AG08395 (cell line): ENCODE measurements around the gene LIN7C.
"Not testable (repeated sequence)": the region's sequence is repeated elsewhere in the genome, so short reads cannot be mapped to it uniquely, and the experiment has no call there.

Experiments
- DNase-seq: peaks from one replicate; pipeline ENCODE4 v3.0.0; 2012; ENCODE audit warnings: mixed read lengths, low spot score

Gene LIN7C, protein sequence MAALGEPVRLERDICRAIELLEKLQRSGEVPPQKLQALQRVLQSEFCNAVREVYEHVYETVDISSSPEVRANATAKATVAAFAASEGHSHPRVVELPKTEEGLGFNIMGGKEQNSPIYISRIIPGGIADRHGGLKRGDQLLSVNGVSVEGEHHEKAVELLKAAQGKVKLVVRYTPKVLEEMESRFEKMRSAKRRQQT

DNA sequence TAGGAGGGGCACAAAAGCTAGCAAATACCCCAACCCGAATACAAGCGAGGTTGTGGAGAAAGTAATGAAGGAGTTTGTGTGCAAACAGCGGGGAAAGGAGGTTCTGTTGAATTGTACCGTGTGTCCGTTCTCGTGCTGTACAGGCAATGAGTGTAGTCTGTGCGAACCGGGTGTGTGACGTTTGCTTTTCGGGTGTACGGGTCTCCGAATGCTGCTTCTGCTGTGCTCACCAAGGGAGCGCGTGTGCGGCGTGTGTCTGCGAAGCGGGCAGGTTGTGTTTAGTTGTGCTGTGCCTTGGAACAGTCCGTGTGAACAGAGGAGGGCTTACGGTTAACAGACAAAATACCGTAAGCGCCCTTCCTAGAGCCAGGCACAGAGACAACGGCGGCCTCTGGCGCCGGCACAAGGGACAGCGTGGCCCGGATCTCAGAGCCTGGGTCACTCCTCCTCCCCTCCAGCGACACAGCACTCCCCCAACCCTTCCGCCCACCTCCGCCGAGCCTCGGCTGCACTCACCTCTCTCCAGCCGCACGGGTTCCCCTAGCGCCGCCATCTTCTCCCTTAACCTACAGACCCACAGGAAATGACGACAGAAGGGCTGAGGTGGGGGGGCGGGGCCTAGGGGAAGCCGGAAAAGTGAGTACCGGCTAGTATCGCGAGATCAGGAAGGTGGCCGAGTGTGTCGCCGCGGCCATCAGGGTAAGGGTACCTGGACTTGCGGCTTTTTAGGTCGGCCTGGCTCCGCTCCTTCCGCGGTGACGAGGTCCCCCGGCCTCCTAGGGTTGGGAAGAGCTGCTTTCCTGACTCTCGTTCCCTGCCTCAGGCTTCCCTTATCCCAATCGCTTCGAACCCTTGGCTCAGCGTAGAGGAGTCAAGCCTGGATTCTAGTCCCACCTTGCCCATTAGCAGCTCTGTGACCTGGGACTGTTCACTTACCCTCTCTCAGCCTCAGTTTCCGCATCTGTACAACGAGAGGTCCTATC lies at the start of gene LIN7C:
Gene LIN7C, minus strand, starts transcription at position 570 of the 983 bp plus-strand sequence. Its CDS starts 17 bp downstream, at position 553.
- DNase-seq = peak; percentile 98

DNA sequence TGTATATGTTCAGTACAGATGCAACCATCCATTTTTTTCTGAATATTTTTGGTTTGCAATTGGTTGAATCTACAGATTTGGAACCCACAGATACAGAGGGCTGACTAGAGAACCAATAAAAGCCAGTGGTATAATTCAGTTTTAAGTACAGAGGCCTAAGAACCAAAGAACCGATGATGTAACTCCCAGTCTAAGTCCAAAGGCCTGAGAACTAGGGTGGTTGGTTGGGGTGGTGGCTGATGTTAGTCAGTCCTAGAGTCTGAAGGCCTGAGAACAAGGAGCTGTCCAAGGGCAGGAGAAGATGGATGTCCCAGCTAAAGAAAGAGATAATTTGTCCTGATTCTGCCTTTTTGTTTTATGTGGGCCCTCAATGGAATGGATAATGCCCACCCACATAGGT lies 48.7 kb upstream of the LIN7C start:
- no peak for DNase-seq

DNA sequence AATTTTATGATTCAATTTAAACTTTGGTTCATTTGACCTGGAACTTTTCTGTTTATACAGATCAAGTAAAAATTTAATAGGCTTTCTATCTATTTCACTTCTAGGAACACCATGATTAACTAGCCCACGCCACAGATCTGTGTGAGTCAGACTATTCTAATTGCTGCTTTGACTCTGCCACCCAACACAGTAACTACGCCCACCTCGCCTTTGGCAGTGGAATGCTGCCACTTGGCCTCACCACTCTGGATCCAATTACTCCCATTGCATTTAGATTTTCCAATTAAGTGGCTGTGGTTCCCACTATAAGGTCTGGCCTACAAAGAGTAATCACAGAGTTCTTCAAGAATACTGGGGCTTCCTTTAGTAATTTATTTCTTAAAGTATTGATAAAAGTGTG lies 46.6 kb upstream of the LIN7C start:
- DNase-seq = no peak

DNA sequence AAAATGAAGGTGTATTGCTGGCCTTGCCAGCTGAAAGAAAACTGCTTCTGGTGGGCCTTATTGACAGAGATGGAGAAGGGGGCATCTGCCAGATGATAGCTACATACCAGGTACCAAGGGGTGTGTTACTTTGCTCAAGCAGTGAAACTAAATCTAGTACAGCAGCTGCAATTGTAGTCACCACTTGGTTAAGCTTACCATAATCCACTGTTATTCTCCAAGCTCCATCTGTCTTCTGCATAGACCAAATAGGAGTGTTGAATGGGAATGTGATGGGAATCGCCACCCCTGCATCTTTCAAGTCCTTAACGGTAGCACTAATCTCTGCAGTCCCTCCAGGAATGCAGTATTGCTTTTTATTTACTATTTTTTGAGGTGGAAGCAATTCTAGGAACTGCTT lies 45.8 kb upstream of the LIN7C start:
- no peak for DNase-seq

DNA sequence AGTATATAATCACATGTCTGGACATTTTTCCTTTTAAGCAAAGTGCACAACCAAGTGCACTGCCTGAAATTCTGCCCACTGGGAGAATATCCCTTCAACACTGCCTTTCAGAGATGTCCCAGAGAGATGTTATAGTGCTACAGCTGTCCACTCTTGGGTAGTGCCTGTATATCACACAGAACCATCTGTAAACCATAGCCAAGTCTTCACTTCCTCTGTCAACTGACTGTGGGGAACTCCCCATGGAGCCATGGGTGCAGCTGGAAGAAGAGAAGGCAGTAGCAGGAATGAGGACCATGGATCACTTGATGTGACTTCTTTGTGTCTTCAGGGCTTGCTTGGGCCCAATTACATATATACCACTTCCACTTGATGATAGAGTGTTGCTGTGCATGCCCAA lies 44.6 kb upstream of the LIN7C start:
- DNase-seq = no peak

DNA sequence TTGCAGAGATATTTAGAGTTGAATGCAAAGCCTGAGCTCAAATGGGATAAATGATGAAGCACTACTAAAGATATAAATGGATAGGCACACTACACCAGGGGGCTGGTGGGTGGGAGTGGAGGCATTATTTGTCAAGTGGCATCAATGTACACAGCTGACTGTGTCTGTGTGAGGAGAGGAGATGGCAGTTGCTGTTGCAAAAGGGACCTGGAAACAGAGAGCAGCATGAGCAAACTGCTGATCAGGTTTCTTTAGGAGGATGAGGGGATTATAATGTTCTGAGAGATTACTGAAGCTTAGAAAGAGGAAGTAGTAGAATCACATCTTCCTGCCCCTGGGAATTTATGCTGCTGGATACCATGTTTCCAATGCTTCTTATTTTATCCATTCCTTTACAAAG lies 39.4 kb upstream of the LIN7C start:
- no peak for DNase-seq

DNA sequence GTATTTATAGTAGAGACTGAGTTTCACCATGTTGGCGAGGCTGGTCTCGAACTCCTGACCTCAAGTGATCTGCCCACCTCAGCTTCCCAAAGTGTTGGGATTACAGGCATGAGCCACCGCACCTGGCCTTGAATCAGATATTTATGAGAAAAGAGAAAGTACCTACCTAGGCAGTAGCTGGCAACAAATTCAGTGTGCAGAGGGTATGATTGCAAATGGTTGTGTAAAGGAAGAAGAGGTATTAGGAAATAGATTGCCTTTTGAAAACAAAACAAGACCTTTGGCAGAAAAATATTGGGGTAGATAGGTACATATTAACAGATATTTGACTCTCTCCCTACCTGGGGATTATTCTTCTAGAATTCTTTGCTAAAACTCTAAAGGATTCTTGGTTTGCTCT lies 38.5 kb upstream of the LIN7C start:
- no peak for DNase-seq

DNA sequence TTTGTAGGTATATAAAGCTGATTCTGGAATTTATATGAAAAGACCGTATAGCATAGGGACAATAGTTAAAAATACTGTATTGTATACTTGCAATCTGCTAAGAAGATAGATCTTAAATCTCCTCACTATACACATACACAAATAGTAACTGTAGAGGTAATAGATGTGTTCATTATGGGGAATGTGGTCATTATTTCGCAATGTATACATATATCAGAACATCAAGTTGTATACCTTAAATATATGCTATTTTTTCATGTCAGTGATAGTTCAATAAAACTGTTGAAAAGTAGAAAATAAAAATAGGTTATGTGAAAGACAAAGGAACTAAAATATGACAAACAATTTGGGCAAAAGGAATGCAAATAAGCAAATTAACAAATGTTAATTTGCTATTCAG lies 35.2 kb upstream of the LIN7C start:
- no peak for DNase-seq

DNA sequence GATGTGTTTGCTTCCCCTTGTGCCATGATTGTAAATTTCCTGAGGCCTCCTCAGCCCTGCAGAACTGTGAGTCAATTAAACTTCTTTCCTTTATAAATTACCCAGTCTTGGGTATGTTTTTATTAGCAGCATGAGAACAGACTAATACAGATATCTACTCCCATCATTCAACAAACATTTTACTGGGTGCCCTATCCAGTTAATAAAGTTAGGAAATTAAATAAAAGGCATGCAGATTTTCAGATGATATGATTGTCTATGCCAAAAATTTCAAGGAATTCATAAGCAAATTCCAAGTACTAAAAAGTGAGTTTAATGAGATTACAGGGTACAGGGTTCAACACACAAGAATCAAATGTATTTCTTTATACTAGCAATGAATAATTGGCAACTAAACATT lies 33.5 kb upstream of the LIN7C start:
- DNase-seq = no peak

DNA sequence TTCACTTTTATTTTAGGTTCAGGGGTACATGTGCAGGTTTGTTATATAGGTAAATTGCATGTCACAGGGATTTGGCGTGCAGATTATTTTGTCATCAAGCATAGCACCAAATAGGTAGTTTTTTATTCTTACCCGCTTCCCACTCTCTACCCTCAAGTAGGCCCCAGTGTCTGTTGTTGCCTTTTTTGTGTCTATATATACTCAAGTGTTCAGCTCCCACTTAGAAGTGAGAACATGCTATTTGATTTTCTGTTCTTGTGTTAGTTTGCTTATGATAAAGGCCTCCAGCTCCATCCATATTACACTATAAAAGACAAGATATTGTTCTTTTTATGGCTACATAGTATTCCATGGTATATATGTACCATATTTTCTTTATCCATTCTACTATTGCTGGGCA lies 28.5 kb upstream of the LIN7C start:
- DNase-seq = no peak

DNA sequence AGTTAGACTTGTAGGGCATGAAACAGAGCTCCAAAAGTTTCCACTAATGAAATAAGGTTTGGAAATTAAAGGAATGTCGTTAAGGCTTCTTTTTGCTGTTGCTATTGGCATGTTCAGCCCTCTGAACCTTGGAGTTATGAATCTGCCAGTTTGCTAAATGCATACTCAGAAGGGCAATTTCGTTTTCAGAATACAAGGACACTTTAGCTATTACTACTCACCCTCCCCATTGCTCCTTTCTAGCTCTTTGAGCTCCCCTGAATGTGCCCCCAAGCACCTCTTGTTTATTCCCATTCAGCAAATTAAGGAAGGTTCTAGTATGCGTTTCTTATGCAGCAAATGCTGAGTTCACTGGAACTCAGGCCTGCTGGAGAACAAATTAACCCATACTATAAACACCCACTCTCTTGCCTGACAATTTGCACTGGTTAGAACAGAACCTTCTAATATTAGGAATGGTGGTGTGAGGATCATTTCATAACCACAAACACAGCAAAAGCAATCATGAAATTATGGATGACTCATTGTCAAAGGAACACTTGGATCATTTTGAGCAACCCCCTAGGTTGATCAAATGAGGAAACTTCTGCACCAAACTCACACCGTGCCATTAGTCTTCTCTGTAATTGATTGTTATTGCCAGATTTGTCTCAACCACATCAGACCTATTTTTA lies 26.2 kb upstream of the LIN7C start:
- DNase-seq = peak; percentile 3

DNA sequence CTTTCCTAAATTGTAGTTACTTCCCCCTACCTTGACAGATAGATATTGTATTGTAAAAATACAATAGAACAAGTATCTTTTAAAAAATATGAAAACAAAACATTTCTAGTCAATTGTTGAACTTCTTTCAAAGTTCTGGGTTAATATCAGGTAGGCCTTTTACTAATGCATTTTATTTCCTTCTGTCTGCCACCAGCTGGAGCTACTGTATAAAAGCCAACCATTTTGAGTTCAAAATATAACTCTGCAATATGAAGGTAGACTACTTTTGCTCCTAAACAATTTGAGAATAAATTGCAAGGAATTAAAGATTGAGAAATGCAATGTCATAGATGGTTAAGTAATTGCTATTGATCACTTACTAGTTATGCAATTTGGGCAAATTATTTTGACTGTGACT lies 22.1 kb upstream of the LIN7C start:
- DNase-seq = no peak

DNA sequence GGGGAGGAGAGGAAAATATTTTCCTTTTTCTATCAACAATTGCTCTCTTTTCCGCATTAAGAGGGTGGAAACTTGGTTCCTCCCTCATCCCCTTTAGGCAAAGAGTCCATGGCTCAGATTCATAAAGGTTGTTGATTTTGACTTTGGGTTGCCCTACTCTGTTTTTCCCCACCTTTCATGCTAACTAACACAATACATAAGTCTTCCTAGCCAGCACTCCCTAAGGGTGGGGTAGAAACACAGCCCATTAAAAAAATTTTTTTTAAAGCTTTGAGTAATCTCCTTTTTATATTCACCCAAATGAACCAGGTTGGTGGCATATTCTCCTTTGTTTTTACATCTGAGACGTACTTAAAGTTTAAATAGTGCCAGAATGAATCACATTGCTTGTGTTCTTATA lies 20.0 kb upstream of the LIN7C start:
- no peak for DNase-seq

DNA sequence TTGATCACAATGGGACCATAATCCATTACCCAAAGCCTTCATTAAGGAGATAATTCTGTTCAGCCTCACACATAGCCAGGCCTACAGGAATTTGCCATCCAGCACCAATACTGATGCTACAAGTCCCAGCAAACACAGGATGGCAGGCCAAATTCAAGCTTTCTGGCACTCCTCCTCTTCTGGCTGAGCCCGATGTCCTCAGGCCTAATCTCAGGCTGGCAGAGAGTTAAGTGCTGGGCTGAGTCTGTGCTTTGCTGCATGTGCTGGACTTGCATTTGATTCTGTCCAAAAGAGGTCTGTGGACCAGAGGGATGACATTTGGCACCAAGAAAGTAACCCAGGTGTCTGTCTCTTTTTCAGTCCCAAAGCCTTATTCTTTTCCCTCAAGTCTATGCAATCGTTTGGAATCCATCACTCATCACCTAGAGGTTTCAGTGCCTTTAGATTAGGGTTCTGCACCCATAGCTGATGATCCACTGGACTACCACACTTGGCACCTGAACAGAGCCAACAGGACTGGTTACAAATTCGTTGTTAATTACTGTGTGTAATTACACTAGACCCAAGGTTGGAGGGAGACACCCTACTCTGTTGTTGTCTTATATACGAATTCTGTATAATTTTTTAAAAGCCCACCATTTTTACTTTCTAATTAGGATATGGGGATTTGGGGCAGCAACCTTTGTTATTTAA lies 19.4 kb upstream of the LIN7C start:
- DNase-seq = no peak

DNA sequence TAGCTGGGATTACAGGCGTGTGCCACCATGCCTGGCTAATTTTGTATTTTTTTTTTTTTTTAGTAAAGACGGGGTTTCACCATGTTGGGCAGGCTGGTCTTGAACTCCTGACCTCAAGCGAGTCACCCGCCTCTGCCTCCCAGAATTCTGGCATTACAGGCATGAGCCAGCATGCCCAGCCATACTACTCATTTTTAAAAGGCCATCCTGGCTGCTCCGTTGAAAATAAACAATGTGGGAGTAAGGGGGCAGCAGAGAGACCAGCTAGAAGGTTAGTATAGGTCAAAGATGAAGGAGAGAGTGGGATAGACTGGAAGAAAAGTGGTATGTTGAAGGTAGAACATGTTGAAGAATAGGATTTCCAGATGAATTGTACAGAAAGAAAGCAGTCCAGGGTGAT lies 17.6 kb upstream of the LIN7C start:
- DNase-seq = peak; percentile 13

DNA sequence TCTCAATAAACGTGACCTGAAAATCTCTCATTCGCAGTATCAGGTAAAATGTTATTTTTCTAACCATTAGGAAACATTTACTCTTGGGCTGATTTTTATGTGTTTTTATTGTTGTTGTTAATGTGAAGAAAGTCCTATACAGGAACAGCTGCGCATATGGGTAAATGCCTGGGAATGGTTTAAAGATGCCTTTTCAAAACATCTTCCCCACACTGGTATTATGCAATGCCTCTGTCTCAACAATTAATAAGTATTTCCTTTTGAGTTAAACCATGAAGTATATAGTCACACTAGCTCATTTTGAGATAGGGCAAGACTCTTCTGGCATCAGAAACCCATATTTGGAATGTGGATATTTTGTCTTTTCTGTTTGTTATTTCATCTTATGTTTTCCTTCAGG lies 13.7 kb upstream of the LIN7C start:
- DNase-seq = peak; percentile 6

DNA sequence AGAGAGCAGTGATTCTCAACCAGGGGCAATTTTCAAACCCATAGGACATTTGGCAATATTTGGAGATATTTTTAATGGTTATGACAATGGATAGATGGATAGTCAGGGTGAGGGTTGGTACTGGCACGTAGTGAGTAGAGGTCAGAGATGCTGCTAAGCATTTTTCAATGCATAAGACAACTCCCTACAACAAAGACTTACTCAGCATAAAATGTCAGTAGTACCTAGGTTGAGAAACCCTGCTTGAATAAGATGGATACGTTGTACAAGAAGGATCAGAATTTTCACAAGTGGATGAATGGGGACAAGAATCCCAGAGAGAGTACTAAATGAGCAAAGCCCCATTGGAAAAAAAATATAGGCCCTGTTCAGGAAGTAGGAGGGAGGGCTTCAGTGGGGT lies 11.9 kb upstream of the LIN7C start:
- DNase-seq = no peak

DNA sequence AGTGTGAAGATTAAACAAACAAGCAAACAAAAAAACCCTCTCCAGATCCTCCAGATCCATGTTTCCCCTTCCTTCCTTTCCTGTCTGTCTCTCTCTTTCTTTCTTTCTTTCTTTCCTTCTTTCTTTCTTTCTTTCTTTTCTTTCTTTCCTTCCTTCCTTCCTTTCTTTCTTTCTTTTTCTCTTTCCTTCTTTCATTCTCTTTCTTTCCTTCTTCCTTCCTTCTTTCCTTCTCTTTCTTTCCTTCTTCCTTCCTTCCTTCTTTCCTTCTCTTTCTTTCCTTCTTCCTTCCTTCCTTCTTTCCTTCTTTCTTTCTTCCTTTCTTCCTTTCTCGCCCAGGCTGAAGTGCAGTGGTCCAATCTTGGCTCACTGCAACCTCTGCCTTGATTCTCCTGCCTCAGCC lies 10.9 kb upstream of the LIN7C start:
- DNase-seq = not testable (repeated sequence)

DNA sequence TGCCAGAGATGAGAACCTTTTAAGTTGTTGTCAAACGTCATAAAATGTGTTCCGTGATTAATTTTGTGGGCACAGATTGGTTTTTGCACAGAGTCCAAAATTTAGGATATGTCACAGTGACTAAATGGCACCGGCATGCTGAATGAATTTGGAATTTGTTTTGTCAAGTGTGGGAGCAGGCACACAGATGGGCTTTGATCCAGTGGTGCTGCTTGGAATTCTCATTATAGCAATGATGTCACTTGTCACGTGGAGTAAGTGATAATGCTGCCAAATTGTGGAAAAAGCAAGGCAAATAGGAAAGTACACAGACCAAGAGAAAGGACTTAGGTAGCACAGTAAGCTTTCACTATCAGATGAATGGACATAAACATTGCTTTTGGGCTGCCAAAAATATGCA lies 8.0 kb upstream of the LIN7C start:
- peak; percentile 89 for DNase-seq

DNA sequence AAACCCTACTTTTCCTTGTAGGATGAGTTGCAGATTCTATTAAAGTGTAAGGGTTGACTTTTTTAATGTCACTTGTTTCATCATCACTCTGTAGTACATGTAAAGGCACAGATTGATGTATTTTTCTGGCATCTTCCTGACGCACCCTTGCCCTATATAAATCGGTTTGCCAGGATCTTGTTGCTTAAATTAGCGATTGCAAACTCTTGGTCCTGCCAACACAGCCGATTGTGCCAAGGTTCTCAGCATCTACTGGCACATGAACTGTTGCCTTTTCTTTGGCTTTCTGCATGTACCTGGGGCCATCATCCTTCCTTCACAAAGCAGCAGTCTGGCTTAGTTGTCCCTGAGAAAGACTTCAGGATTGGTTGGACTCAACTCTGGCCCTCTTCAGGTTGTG lies 7.5 kb upstream of the LIN7C start:
- no peak for DNase-seq

DNA sequence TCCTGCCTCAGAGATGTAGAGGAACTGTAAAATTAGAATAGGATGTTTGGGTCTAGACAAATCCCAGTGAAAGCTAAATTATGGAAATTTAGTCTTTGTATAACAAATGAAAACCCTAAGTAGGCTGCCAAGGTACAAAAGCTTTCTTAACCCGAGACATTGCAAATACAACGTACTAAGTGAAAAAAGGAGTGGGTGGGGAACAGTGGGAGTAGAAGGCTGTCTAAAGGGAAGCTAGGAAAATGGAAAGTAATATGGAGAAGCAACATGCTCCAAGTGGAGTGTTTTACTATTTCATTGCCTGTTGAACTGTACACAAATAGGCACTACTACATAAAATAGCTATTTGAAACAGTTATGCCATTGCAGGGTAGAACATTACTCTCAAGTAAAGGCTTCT lies 6.8 kb upstream of the LIN7C start:
- DNase-seq = no peak

DNA sequence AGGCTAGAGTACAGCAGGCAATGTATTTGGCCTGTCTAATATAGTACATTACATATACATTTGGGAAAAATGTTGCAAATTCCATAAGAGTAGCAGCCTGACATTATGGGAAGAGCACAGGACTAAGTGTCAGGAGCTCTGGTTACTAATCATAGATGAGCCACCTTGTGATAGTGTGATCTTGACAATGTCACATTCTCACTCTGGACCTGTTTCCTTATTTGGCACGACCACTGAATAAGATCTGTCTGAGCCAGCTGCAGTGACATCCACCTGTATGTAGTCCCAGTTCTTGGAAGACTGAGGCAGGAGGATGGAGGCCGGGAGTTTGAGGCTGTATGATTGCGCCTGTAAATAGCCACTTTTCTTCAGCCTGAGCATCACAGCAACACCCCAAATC lies 5.7 kb upstream of the LIN7C start:
- DNase-seq = no peak
